ENCODE measurements around the gene PSMD6.

DNA sequence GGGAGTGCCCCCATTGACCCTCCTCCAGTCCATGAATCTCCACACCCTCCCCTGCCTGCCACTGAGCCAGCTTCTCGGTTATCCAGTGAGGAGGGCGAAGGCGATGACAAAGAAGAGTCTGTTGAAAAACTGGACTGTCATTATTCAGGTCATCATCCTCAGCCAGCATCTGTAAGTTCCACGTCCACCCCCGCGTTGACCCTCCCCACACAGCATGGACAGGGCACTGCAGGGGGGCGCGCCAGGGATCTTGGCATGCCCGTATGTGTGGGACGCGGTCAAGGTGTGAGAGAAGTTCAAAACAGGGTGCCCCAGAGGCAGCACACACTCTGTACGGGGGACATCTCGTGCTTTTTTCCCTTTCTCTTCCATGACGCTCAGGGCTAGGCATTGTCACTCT, 33.1 kb downstream of the PSMD6 start:
- TF ChIP-seq JUND (IDR thresholded peaks at IDR 0.05): no peak
- no peak for TF ChIP-seq POLR2A (IDR thresholded peaks at IDR 0.05; ENCODE audit: borderline replicate concordance, extremely low read depth, insufficient read depth, insufficient read length)
- TF ChIP-seq, protein P1, sequence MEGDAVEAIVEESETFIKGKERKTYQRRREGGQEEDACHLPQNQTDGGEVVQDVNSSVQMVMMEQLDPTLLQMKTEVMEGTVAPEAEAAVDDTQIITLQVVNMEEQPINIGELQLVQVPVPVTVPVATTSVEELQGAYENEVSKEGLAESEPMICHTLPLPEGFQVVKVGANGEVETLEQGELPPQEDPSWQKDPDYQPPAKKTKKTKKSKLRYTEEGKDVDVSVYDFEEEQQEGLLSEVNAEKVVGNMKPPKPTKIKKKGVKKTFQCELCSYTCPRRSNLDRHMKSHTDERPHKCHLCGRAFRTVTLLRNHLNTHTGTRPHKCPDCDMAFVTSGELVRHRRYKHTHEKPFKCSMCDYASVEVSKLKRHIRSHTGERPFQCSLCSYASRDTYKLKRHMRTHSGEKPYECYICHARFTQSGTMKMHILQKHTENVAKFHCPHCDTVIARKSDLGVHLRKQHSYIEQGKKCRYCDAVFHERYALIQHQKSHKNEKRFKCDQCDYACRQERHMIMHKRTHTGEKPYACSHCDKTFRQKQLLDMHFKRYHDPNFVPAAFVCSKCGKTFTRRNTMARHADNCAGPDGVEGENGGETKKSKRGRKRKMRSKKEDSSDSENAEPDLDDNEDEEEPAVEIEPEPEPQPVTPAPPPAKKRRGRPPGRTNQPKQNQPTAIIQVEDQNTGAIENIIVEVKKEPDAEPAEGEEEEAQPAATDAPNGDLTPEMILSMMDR (IDR thresholded peaks at IDR 0.05 in 2 of 3, conservative IDR thresholded peaks at IDR 0.05 in 1 of 3; ENCODE audit: borderline replicate concordance in 1 of 3, insufficient read depth in 1 of 3, low read depth in 2 of 3, low read length in 2 of 3): no peak
- TF ChIP-seq CBX3 (IDR thresholded peaks at IDR 0.05; ENCODE audit: low read depth): no peak
- TF ChIP-seq, protein P2, sequence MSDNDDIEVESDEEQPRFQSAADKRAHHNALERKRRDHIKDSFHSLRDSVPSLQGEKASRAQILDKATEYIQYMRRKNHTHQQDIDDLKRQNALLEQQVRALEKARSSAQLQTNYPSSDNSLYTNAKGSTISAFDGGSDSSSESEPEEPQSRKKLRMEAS (IDR thresholded peaks at IDR 0.05): no peak

Data from HCT116 (cell line).